Right forelimb (tissue), 1 donor: ENCODE measurements around the gene GFY.

Experiments used
- DNase-seq: peaks from one replicate; pipeline ENCODE4 v3.0.0-alpha.2; 2018

GFY gene

DNA sequence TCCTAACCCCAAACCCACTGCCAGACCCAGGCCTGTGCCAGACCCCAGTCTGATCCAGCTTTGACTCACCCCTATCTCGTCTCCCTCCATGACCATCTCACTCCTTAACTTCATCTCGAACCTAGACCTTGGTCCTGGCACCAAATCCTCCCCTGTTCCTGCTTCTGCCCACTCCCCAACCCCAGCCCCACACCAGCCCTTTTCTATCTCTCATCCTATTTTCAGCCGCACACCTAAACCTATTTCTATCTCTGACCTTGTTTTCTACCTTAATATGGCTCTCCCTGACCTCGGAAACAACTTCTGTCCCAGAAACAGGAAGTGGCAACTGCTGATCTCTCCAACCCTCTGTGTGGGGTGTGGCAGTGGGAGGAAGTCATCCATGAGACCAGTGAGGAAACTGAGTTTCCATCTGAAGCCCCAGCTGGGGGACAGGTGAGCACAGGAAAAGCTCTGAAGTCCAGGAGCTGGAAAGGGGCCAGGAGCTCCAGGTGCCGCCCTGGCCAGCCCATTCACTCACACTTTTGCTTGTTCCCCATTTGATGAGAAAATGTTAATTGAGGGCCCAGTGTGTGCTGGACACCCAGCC, 15.7 kb upstream of the GFY start:
- DNase-seq, result no peak

DNA sequence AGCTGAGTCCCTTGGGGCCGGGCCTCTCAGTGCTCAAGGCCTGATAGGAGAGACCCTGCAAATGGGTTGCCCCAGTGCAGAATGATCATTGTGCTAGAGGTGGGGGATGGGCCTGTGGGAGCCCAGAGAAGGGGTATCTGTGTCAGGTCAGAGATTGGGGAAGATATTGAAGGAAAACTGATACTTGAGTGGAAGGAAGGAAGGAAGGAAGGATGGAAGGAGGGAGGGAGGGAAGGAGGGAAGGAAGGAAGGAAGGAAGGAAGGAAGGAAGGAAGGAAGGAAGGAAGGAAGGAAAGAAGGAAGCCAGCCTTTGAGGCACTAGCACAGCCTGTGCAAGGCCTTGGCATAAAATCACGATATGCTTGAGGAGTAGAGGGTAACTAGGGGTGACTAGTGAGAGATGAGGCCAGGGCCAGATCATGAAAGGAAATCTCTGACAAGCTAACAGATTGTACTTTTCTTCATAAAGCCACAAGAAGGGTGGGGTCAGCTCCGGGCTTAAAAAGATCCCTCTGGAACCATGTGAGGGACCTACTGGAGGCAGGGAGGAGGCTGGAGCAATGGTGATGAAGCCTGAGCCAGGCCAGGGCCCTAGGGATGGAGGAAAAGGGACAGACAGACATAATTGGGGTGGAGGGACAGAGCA, 13.4 kb upstream of the GFY start:
- DNase-seq, result no peak

DNA sequence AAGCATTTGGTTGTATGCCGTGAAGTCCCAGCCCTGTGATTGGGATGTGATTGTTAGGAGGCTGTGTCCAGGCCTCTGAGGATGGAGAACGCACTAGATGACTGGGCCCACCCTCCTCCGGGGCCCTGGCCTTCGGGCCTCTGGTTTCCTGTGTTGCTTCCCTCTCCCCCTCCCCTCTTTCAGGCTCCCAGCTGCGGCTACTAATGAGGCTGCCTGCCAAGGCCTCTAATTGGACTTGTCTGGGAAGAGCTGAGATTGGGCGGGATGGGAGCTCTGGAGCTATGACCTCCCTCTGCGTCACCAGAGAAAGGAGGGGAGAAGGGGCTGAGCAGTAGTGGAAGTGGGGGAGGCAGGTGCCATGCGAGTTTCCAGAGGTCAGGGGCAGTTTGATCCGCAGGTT, 11.8 kb upstream of the GFY start:
- DNase-seq, result no peak

DNA sequence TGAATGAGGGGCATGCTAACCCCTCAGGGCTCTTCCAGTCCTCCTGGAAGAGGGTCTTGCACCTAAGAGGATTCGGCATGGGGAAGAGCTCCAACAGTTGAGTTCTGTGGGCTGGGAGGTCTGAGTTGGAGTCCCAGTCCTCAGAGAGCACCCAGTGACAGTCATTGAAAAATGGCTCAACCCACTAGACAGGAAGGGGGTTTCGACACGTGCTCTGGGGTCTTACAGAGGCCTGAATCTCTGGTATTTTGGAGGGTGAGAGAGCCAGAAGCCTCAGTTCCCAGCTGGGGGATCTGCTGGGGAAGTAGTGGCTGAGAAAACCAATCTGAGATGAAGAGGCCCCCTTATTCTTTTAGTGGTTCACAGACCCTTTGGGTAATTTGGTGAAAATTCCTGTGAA, 10.9 kb upstream of the GFY start:
- DNase-seq, result no peak

DNA sequence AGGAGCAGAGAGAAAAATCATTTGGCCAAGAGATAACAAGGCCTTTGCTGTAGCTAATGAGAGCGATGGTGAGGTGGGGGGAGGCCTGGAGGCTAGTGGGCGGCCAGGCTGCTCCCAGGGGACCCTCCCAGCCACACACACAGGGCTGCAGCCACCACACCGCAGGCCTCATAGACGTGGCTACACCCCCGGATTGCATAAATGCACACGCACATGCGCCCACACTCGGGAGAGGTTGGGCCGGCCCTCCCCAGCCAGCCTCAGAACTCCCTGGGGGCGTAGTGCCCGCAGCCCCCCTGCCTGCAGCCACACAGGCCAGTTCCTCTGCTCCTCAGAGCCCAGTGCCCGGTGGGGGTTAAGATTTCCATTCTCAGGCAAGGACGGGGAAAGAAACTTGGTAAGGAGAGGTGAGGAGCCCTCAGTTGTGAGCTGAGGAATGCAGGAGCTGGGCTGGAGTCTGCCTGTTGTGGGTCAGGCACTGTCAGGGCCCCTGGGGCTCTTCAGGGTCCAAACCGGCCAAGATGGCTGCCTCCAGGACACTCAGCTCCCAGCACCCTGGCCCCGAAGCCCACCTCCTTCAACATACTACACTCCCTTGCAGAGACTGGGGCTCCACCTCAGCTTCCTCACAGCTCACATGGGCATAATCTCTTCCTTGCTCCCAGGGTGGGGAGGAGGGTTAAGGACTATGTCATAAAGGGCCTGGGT, 9.9 kb upstream of the GFY start:
- no peak for DNase-seq

DNA sequence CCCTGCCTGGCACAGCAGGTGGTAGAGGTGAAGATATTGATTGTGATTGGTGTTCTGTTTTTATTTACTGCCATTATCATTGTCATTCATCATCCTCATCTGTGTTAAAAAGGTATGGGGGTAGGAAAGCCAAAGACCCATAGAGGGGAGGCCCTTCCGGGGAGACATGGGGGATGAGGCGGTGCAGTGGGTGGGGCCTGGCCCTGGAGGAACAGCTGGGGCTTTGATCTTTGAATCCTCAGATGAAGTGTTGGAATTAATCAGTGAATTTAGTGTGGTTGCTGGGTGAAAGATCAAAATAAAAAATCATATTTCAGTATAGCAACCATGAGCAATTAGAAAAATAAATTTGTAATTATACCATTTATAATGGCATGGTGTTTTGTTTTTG, 9.4 kb upstream of the GFY start:
- no peak for DNase-seq

DNA sequence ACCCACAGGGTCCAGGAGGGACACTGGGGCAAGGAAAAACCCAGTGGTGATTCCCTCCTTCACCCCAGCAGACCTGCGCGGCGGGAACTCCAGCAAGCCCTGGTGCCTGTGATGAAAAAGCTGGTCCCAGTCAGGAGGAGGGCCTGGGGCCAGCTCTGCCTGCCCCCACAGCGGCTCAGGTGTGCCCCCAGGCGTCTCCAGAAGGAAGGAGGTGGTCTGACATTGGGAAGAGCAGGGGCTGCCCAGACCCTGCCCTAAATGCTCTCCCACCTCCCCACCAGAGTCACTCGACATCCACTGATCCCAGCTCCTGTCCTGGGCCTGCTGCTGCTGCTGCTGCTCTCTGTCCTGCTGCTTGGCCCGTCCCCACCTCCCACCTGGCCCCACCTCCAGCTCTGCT, 8.1 kb upstream of the GFY start:
- DNase-seq, result no peak

DNA sequence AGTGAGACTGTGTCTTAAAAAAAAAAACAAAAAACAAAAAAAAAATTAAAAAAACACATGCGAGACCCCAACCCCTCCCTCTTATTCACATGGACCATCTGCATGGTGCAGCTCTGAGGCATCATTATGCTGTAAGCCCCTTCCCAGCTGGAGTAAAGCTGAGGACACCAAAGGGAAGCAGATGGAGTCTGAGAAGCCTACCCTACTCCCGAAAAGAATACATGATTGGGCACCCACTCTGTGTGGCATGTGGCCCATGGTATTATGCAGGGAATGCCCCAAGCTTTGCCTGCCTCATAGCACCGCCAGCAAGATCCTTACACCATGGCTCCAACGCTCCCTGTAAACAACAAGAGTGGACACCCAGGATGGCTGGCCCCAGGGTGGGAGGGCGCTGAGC, 6.7 kb upstream of the GFY start:
- DNase-seq, result no peak

DNA sequence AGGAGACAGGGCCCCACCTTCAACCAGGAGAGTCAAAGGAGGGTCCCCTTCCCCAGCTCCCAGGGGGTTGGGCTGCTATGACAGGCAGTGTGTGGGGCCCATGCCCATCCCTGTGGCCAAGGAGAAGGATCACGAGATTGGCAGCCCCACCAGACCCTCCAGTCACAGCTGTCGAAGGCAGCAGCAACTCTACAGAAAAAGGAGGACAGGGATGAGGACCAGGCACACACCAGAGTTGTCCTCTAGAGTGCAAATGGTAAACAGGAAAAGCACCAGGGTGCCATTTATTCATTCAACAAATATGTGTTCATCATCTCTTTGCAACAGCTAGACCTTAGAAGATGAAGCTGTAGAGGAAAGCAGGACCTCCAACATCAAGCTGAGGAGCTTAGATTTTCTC, 6.0 kb upstream of the GFY start:
- no peak for DNase-seq

DNA sequence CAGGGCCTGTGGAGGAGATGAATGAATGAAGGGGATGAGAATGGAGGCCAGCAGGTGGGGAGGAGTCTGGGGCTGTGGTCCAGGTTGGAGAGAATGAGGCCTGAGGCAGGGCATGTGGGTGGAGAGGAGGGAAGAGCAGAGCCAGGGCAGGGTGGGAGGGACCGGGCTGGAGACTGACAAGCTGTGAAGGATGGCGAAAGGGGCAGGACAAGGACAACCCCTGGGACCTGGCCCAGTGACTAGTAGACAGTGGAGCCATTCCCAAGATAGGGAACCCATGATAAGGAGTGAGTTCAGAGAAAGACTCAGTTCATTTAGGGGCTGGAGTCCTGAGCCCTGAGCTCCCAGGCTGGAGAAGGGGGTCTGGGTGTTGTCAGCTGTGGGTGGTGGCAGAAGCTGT, 5.0 kb upstream of the GFY start:
- no peak for DNase-seq

DNA sequence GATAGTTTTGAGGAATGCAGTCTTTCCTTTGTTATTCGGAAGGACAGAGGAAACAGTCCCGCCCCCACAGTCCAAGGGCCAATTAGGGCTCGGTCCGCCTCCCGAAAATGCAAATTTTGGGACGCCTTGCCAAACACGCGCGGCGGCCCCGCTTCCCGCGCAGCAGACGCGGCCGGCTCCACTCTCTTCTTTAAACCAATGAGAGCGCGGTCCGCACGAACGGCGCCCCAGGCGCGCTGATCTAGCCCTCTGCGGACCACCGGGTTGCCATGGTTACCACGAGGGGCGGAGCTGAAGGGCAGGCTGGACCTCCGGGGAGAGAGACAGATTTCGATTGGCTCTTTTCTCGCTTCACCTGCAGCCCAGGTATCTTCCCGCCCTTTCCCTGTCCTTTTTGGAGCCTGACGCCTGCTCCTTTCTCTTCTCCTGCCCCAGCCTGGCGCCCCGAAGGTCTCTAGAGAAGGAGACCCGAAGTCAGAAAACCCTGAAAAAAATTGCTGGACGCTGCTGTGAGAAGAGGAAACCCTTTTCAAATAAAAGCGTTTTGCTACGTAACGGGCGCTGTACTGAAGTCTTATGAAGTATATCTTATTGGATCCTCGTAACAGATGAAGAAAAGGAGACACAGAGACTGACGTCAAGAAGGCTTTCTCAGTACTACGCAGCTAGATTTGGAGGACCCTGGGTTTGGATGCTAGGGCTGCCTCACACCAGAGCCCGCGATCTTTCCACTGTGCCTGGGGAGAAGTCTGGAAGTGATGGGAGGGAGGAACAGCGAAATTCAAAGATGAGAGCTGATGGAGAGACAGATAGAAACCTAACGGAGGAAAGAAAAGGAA, 3.9 kb upstream of the GFY start:
- DNase-seq, result peak; percentile 69

DNA sequence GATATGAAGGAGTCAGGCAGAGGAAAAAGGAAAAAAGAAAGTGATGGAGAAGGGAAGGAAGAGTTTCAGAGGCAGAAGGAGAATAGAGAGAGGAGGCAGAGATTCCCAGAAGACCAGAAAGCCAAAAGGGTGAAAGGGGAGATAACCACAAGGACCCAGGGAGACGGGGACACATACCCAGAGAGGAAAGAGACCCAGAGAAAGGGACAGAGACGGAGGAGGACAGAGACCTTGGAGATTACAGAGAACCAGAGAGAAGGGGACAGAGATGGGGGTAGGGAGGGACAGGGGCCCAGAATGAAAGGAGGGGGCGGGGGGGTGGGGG, 3.3 kb upstream of the GFY start:
- DNase-seq, result no peak

DNA sequence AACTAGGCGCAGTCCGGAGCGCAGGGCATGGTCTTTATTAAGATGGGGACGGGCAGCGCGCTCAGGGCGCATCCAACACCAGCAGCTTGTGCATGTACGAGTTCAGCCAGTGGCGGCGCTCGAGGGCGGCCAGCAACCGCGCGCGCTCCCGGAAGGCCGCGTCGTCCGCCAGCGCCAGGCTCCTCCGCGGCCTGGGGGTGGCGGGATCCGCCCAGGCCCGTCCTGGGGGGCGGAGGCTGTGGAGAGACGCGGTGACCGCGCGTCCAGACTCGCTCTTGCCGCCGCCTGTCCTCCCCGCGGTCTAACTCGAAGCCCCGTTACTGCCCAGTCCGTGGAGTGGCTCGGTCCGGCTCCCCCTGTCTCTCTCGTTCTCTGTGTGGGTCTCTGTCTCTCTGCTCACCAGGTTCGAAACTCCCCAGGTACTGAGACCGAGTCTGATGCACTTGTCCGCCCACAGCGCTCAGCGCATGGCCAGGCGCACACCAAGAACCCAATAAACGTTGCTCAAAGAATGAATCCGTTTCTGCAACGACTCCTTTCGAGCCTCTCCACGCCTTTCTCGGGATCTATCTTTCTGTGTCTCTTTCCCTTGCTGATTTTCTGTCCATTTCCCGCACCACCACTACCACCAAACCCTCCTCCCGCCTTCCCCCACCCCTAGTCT, 2.6 kb upstream of the GFY start:
- DNase-seq, result no peak

DNA sequence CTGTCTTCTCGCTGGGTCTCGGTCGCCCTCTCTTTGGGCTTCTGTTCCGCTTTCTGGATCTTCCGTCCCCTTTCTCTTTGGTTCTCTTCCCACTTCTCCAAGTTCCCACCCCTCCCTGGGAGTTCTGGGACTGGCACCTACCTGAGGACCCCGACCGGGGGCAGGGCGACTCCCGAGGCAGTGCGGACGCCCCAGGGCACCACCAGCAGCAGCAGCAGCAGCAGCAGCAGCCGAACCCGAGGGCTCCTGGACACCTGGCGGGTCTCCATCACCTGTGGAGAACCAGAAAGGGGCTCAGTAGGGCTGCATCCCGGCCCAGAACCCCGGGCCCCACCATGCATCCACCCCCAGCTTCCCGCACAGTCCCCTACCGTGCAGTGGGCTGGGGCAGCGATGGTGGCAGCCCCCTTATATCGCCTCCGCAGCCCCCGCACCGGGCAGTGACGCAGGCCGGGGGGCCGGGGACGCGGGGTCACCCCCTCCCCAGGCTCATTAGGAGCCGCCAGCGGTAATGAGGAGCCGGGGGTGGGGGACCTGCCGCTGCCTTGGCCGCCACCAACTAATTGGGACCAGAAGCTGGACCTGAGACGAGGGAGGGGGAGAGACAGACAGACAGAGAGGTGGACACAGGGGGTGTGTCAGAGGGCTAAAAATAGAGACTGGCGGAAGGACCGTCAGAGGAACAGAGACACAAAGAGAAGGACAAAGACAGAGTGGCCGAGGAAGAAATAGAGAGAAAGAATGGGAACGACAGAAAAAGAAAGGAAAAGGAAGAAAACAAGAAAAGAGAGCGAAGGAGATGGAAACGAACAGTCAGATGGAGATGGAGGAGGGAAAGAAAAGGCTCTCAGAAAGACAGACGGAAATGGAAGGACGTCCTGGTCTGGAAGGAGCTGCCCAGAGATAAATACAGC, 1.9 kb upstream of the GFY start, which contains the start of gene PTH2:
TSS of gene PTH2 (minus strand) at position 371 of the 914 bp plus-strand sequence. CDS start at position 269, 102 bp downstream.
- no peak for DNase-seq

DNA sequence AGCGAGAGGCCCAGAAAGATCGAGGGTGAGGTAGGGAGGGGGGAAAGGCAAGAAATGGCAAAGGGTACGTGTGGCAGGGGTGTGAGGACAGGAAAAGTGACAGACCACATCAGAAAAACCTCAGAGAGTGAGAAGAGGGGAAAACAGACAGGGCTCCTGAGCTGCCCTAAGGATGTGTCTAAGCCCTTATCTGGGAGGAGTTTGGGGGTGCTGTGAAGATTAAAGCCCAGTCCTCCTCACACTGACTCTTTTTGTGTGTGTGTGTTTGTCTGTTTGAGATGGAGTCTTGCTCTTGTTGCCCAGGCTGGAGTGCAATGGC, 1.2 kb upstream of the GFY start:
- no peak for DNase-seq

DNA sequence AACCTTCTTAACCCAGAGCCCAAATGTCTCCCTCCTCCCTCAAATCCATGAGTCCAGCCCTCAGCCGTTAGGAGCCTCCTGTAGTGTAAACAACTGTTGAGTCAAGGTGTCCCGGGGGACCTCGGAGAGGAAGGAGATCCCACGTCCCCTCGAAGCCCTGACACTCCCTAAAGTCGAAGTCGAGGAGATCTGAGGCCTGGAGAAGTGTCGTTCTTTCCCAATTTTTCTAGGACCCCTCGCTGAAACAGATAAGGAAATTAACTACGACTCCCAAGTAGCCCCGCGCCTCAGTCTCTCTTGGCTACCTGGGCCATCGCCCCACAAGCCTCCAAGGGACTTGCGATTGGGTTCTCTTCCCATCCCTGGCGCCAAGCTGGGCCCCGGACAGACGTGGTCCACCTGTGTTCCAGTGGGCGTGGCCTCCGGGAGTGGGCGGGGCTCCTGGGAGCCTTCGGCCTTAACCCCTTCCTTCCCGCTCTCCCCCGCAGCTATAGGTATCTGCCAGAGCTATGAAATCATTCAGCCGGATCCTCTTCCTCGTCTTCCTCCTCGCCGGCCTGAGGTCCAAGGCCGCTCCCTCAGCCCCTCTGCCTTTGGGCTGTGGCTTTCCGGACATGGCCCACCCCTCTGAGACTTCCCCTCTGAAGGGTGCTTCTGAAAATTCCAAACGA, 869 bp downstream of the GFY start:
- no peak for DNase-seq

DNA sequence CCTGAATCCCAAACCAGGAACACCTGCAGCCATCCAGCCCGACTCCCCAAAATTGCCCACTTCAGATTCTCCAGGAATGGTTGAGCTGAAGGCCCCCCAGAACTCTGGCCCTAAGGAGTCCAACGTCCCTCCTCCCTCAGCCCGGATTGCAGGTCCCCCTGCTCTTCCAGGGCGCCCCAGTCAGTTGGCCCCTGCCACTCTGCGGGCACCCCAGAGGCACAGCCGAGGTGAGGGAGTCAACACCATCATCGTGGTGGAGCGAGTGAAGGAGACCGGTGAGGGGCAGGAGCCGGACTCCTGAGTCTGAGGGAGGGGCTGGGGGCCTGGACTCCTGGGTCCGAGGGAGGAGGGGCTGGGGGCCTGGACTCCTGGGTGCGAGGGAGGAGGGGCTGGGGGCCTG, 2.2 kb downstream of the GFY start:
- DNase-seq, result no peak

DNA sequence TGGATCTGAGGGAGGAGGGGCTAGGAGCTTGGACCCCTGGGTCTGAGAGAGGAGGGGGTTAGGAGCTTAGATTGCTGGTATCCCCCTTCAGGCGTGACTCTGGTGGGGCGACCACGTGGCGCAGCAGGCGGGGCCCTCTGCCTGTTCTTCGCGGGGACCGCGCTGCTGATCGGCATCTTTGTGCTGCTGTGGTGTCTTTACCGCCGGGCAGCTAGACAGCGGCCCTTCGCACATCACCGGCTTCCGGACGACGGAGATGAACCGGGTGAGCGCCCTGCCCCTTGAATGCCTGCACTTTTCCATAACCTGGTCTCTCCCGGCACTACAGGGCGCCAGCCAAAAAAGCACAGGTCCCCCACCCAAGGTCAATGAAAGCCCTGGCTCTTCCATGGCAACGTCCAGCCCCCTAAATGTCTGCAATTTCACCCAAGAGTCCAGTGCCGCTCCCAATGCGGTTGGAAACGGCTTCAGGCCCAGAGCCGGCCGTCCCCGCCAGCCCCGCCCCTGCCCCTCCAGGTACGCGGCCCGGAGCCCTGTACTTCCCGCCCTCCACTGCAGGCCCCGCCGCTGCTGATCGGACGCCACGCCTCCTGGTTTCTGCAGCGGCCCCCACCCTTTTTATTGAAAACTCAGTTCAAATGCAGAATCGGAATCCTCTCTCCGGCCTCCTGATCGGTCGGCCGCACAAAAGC, 2.8 kb downstream of the GFY start:
- DNase-seq, result no peak

DNA sequence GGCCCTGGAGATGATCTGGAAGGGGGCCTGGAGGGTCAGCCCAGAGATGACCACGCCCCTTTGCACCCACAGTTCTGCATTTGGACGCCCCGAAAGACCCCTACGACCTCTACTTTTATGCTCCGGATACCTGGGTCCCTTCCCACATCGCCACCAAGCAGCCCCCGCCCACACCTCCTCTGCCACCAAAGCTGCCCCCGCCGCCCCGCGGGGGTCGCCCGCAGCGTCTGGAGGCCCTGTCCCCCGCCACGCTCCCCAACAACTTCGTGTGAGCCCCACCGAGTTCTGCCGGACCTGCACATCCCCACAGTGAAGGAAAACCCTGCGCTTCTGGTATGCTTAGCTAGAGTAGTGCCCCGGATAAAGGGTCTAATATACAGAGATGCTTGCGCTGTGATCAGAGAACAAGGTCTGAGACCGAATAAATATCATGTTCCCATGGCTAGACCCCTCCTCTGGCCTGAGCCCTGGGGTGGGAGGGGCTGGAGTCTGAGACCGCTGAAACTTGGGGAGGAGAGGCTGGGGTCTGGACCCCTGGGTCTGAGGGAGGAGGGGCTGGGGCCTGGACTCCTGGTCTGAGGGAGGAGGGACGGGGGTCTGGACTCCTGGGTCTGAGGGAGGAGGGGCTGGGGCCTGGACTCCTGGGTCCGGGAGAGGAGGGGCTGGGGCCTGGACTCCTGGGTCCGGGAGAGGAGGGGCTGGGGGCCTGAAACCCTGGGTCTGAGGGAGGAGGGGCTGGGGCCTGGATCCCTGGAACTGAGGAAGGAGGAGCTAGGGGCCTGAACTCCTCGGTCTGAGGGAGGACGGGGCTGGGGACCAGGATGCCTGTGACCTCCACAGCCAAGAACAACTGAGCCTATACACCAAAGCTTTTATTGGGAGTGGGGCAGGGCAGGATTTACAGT, 3.6 kb downstream of the GFY start:
- no peak for DNase-seq

DNA sequence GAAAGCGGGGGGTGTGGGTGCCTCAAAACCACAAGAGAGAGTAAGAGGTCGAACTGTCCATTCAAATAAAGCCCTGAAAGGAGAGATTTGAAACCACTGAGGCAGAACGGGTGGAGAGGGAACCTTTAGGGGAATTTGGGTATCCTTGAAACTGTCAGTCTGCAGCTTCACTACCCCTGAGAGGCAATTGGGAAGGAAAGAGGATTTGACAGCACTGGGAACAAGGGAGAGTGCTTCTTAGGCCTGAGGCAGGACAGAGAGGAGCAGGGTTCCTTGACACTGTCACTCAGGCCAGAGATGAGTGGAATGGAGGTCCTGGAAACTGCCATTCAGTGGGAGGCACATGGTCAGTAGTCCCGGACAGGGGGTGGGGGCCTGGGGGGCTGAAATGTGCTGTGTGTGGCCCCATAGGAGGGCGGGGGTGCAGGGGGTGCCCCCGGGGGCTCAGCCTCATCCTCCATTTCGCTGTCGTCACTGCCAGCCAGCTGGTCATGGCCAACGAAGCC, 5.0 kb downstream of the GFY start:
- no peak for DNase-seq
